DND-41 (cell line): ENCODE measurements around the gene NDN.
A peak's percentile ranks its signal among the peaks of the same experiment; 100 is the strongest.

Source experiments
- ATAC-seq: fragments of 200-7000 bp; cut with Tn5 transposase; 3 replicates; pipeline ENCODE4 v1.9.1; 2021; ENCODE audit warnings: low read depth; ENCODE audit not compliant: insufficient read depth
- DNase-seq: peaks from one replicate; pipeline ENCODE4 v3.0.0-alpha.2; 2020
- H2AFZ ChIP-seq: 2 replicates; pipeline ENCODE4 v1.6.0; 2012; ENCODE audit warnings: low read depth, low read length
- H3K27ac ChIP-seq: 2 replicates; pipeline ENCODE4 v1.5.1; 2012; ENCODE audit warnings: low read length, inconsistent platforms
- H3K27me3 ChIP-seq: fragments of 200-600 bp; sonication (generic); 2 replicates; pipeline ENCODE4 v1.6.0; 2012; ENCODE audit warnings: low read length, mild to moderate bottlenecking, inconsistent platforms; ENCODE audit not compliant: insufficient read depth, poor library complexity
- H3K36me3 ChIP-seq: 2 replicates; pipeline ENCODE4 v1.5.1; 2012; ENCODE audit warnings: low read length, inconsistent platforms; ENCODE audit not compliant: insufficient read depth
- H3K4me1 ChIP-seq: 2 replicates; pipeline ENCODE4 v1.5.1; 2012; ENCODE audit warnings: mild to moderate bottlenecking, low read length; ENCODE audit not compliant: insufficient read depth
- H3K4me2 ChIP-seq: 2 replicates; pipeline ENCODE4 v1.6.0; 2012; ENCODE audit warnings: mild to moderate bottlenecking, moderate library complexity, low read length, inconsistent platforms; ENCODE audit not compliant: insufficient read depth
- H3K4me3 ChIP-seq, 2 experiments: fragments of 200-600 bp in 1 of 2; shearing (Covaris generic) in 1 of 2; 2 replicates each; pipeline ENCODE4 v1.5.1; 2012 to 2016; ENCODE audit warnings: inconsistent platforms in 2 of 2, low read length in 2 of 2, mild to moderate bottlenecking in 2 of 2, low read depth in 1 of 2, moderate library complexity in 1 of 2
- H3K79me2 ChIP-seq: 2 replicates; pipeline ENCODE4 v1.6.0; 2012; ENCODE audit warnings: low read length, inconsistent platforms; ENCODE audit not compliant: insufficient read depth
- H3K9ac ChIP-seq: 2 replicates; pipeline ENCODE4 v1.6.0; 2012; ENCODE audit warnings: low read depth, mild to moderate bottlenecking, inconsistent platforms, low read length, moderate library complexity
- H3K9me3 ChIP-seq: 2 replicates; pipeline ENCODE4 v1.5.1; 2012; ENCODE audit warnings: low read length, moderate library complexity, mild to moderate bottlenecking, inconsistent platforms; ENCODE audit not compliant: insufficient read depth, severe bottlenecking
- H4K20me1 ChIP-seq: 2 replicates; pipeline ENCODE4 v1.6.0; 2012; ENCODE audit warnings: low read length; ENCODE audit not compliant: insufficient read depth
- EZH2 ChIP-seq: IDR thresholded peaks from 3 replicates; pipeline ENCODE4 v1.6.1; 2012; ENCODE audit warnings: borderline replicate concordance, low read depth, mild to moderate bottlenecking, moderate library complexity, low read length, inconsistent platforms; ENCODE audit not compliant: severe bottlenecking
- TF ChIP-seq, protein P1 (sequence below): IDR thresholded peaks from 2 replicates; pipeline ENCODE4 v1.5.1; 2012; ENCODE audit warnings: borderline replicate concordance, low read length, moderate library complexity, mild to moderate bottlenecking; ENCODE audit not compliant: poor library complexity, severe bottlenecking; ENCODE audit errors: extremely low read depth

NDN gene

DNA sequence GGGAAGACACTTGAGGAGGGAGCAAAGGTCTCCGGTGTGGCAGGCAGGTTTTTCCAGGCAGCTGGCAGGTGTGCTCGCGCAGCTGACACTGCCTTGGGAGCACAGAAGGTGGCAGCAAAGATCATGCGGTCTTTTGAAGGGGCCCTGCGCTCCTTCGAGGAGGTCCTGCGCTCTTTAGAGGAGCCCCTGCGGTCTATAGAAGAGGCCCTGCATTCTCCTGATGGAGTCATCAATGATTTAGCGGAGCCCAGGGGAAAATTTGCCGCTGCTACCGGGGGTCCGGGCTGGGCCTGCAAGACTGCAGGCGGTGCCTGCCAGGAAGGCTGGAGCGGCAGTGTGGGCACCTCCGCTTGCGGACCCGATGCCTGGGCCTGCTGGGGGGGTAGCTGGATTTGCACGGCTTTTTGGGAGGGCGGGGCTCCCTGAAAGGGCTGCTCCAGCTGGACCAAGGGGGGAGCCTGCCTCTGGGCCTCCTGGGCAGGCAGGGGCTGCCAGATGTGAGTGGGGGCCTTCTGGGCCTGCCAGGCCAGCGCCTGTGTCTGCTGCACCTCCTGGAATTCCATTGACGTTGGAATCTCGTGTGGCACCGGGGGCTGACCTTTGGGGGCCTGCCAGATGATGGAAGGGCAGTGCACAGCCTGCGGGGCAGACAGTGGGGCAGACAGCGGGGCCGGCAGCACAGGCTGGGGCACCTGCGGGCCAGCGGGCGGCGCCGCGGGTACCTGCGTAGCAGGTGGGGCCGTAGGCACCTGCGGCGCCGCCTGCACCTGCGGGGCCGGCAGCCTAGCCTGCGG is 41.5 kb downstream of the NDN start:
- H3K9ac ChIP-seq: no peak overlapping the region
- H3K27me3 ChIP-seq: no peaks in the 10 kb centered on the region
- H3K36me3 ChIP-seq: no peaks in the 10 kb centered on the region
- DNase-seq (no peak), ATAC-seq (no peak)
- no peaks in the 10 kb centered on the region for H3K4me1 ChIP-seq
- H4K20me1 ChIP-seq: no peaks in the 10 kb centered on the region; the same call in 1 of the 2 replicates
- no peak overlapping the region for H3K4me3 ChIP-seq
- no peak overlapping the region for H3K27ac ChIP-seq
- no peaks in the 10 kb centered on the region for H3K79me2 ChIP-seq
- H3K9me3 ChIP-seq: no peaks in the 10 kb centered on the region
- H3K4me2 ChIP-seq: no peak overlapping the region
- no peak overlapping the region for H2AFZ ChIP-seq
- no peak for TF ChIP-seq EZH2
- TF ChIP-seq, protein P1, sequence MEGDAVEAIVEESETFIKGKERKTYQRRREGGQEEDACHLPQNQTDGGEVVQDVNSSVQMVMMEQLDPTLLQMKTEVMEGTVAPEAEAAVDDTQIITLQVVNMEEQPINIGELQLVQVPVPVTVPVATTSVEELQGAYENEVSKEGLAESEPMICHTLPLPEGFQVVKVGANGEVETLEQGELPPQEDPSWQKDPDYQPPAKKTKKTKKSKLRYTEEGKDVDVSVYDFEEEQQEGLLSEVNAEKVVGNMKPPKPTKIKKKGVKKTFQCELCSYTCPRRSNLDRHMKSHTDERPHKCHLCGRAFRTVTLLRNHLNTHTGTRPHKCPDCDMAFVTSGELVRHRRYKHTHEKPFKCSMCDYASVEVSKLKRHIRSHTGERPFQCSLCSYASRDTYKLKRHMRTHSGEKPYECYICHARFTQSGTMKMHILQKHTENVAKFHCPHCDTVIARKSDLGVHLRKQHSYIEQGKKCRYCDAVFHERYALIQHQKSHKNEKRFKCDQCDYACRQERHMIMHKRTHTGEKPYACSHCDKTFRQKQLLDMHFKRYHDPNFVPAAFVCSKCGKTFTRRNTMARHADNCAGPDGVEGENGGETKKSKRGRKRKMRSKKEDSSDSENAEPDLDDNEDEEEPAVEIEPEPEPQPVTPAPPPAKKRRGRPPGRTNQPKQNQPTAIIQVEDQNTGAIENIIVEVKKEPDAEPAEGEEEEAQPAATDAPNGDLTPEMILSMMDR: peak; percentile 38

DNA sequence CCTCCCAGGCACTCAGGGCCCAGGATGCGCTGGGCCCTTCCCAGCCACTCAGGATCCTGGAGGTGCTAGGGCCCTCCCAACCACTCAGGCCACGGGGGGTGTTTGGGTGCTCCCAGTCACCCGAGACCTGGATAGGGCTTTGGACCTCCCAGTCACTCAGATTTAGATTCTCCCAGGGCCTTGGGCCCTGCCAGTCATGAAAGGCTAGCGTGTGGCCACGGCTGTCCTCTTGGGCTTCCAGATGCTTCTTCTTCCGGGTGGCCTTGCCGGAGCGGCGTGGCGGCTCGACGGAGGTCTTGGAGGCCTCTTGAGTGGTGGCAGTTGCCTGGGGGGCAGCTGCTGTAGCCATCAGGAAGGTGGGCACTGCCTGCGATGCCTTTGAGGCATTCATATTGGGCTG is 42.3 kb downstream of the NDN start:
- Histone ChIP-seq H3K27me3 (no peaks in the 10 kb centered on the region), H4K20me1 (no peaks in the 10 kb centered on the region; the same call in 1 of the 2 replicates), H3K27ac (no peak overlapping the region), H3K36me3 (no peaks in the 10 kb centered on the region), H2AFZ (no peak overlapping the region), H3K9me3 (no peaks in the 10 kb centered on the region), H3K9ac (no peak overlapping the region), H3K4me3 (no peak overlapping the region), H3K4me2 (no peak overlapping the region), H3K4me1 (no peaks in the 10 kb centered on the region), H3K79me2 (no peaks in the 10 kb centered on the region)
- TF ChIP-seq EZH2: no peak
- TF ChIP-seq, protein P1: no peak
- ATAC-seq: no peak
- DNase-seq: no peak

DNA sequence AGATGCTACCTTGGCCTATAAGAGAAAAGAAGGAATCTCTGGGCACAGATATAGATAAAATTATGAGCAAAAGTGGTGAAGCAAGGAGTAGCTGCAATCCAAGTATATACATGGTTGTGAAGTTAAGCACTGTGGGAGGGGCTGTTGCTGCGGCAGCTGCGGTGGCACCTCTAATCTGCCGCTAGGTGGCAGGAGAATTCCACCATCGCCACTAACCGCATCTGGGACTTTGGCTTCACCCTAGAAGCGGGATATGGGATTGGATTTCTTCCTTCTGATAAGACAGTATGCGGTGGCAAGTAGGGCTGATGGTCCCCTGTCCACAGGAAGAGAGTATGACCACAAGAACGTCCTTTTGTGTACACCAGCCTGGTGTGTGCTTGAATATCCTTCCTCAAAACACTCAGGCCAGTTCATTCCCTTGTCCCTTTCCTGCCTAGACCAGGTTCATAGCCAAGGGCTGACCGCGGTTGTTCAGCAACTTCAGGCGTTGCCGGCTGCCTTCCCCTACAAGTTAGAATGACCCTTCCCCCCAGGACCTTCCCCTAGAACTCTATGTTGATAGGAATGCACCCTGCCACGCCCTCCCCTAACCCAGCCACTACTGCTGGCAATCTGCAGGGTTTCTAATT is 44.6 kb downstream of the NDN start:
- ATAC-seq: peak; percentile 74; the same call in 2 of the 3 replicates
- Histone ChIP-seq H3K36me3 (no peaks in the 10 kb centered on the region), H3K79me2 (no peaks in the 10 kb centered on the region), H3K9me3 (no peaks in the 10 kb centered on the region), H3K4me2 (no peak overlapping the region), H4K20me1 (no peaks in the 10 kb centered on the region; the same call in 1 of the 2 replicates), H3K4me3 (no peak overlapping the region), H2AFZ (no peak overlapping the region), H3K27me3 (no peaks in the 10 kb centered on the region), H3K27ac (no peak overlapping the region), H3K4me1 (no peaks in the 10 kb centered on the region), H3K9ac (no peak overlapping the region)
- TF ChIP-seq, protein P1: peak; percentile 94
- no peak for TF ChIP-seq EZH2
- DNase-seq: peak; percentile 56
